ENCODE measurements around the gene LMOD3. TPM values are rescaled to one million over a fixed set of nuclear protein-coding genes. Genes with fewer than 3 reads are reported as not detected.
A peak's percentile ranks its signal among the peaks of the same experiment; 100 is the strongest.

LMOD3 gene
- total RNA-seq, 1 donor = not detected

DNA sequence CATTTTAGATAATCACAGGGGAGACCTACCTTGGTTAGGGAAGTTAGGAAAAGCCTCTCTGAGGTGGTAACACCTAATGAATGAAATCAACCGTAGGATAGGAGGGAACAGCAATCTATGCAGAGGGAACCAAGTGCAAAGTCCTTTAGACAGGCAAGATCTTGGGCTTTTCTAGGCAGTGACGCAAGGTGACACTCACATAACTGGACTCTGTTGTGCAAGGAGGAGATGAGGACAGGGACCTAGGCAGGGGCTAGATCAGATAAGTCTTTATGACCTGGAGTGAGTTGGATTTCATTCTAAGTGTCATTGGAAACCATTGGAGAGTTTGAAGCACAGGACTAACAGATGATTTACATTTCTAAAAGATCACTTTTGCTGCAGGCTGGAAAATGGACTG is 4.6 kb upstream of the LMOD3 start:
- DNase-seq (ENCODE audit: low read depth in 2 of 3, low spot score in 2 of 3) = no peak

DNA sequence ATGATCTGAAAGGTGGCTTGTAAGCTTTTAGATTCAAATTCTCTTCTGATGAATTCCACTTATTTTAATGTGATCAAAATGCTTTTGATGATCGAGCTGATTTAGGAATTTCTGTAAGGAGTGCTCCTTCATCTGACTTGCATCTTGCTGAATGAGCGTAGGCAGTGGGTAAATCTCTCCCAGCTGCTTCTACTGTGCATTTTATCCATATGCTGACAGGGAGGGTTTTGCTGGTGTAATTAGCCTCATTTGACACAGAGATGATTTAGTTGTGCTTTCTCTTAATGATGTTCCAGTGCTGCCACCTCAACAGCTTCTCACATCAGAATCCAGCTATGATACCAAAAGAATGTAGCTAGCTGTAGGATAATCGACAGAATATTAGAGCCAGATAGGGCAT is 3.8 kb upstream of the LMOD3 start:
- DNase-seq (ENCODE audit: low read depth in 2 of 3, low spot score in 2 of 3) = no peak

DNA sequence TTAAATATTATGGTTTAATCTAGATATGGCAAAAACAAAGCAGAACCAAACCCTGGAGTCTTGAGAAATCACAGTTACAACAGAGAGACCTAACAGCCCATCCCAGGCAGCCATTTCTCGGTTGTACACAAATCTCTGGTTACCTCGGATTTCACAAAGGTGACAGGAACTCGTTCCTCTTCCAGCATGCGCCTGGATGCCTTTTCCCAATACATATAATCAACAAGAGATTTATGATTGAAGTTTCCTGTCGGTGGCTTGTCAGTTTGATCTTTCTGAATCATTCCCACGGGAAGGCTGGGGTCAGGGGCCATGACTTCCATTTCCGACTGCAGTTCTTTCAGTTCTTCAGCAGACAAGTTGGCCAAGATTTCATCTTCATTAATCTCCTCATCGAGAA is 445 bp downstream of the LMOD3 start:
- DNase-seq (ENCODE audit: low read depth in 2 of 3, low spot score in 2 of 3) = no peak

DNA sequence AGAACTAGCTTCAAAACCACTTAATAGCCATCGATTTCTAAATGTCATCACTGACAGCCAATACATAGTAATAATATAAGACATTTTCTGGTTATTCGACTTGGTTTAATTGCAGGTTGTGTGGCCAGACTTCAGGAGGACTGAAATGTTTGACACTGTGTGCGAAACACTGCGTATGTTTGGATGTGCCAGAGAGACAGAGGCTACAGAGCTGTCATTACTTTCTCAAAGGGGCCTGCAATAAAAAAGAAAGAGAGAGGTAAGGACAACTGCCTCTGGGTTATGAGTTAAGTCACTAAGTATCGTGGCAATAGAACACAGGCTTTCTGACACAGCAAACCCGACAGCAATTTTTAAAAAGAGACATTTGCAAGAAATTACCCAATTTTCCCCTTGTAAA is 882 bp downstream of the LMOD3 start:
- no peak for DNase-seq (ENCODE audit: low read depth in 2 of 3, low spot score in 2 of 3)

DNA sequence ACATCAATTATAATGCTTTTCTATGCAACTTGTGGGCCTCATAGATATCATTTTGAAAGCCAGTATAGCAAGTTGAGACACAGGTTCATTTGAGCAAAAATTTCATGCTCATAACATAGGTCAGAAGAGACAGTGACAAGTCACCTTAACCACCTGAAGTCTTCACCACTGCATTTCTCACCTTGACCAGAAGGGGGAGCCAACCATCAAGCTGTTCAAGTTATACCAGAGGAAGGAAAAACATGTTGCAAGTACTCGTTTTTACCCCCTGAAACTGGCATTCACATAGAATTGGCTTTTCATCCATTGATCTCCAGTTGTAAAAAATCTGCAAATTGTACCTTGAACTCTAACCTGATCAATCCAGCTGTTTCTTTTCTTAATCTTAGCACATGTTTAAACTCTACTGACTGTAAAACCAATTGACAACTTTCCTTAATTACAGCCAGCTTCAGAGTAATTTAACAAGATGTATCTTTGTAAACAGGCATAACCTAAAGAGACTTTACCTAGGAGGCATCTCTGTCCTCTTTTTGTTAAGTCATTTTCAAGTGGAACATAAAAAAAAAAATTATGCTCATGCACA is 1.4 kb downstream of the LMOD3 start:
- peak; percentile 62 to 88 (median 77) for DNase-seq (ENCODE audit: low read depth in 2 of 3, low spot score in 2 of 3)

DNA sequence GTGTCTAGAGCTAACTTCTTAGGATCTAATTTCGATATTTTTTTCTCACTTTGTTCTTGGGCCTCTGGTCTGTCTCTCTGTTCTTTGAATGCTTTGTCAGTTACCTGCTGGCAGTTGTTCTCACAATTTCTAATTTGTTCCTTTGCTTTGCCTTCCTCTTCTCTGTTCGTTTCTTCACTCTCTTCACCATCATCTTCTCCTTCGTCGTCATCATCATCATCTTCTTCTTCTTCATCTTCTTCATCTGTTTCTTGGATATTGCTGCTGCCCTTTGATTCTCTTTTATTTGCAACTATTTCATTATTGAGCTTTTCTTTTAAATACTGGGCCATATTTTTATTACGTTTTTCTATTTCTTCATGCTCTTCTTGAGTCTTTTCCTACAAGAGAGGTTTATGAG is 2.7 kb downstream of the LMOD3 start:
- DNase-seq (ENCODE audit: low read depth in 2 of 3, low spot score in 2 of 3) = no peak

DNA sequence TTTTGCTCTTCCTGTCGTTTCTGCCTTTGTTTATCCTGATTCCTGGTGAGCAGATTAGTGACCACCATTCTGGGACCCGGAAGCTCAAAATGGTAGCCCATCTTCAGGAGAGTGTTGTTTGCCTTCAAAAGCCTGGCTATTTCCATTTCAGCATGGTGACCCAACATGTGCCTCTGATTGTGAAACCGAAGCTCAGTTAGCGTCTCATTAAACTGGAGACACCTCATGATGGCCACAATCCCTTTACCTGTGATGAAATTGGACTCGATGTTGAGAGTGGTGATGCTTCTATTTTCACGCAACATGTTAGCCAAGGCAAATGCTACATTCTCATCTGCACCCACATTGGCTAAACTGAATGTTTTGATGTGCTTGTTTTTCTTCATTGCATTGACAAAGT is 3.3 kb downstream of the LMOD3 start:
- no peak for DNase-seq (ENCODE audit: low read depth in 2 of 3, low spot score in 2 of 3)

DNA sequence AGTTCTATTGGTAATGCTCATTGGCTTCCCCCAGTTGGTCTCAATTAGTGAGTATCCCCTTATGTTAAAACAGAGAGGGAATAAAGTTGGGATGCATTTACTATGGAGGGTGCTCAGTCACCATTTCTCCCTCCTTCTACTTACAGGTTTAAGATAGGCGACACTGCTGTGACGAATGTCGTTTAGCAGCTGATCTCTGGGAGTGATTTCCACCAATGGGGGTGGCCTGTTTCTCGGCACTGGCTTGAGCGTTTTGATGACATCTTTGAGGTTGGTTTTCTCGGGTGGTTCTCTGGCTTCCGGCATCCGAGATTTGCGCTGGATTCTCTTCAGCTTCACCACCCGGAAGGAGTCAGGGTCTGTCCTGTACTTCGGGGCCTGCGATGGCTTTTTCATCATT is 3.8 kb downstream of the LMOD3 start:
- no peak for DNase-seq (ENCODE audit: low read depth in 2 of 3, low spot score in 2 of 3)

DNA sequence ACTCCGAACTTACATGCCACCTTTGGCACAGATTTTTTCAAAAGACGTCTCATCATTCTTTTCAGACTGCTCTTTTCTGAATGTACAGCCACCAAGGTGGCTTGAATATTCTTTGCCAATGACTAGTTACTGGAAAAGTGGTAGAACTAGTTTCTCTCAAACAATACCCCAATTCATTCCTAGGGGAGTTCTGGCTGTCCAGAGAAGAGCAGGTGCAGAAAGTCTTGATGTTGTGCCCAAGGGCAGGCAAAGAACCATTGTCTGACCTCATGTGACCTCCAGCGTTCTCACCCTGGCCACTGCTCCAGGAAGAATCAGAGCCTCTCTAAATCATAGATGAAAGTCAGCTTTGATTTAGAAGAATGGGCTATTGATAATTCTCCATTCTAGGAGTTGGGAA is 5.5 kb downstream of the LMOD3 start:
- no peak for DNase-seq (ENCODE audit: low read depth in 2 of 3, low spot score in 2 of 3)

DNA sequence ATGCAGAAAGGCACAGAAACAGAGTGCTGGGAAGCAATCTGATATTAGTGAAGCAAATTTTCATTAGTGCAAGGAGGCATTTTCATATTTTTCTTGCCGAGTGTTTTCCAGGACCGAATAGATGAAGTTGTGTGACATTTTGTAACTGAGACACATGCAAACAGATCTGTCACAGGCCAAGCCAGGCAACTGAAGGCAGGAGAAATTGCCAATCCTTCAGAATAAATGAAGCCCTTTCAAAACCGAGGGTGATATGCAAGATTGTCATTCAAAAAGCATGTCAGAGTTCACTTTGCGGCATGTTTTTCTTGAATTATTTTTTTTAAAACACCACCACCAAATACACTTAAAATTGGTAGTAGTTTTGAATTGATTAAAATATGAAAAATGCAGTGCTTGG is 6.2 kb downstream of the LMOD3 start:
- DNase-seq (ENCODE audit: low read depth in 2 of 3, low spot score in 2 of 3) = no peak

DNA sequence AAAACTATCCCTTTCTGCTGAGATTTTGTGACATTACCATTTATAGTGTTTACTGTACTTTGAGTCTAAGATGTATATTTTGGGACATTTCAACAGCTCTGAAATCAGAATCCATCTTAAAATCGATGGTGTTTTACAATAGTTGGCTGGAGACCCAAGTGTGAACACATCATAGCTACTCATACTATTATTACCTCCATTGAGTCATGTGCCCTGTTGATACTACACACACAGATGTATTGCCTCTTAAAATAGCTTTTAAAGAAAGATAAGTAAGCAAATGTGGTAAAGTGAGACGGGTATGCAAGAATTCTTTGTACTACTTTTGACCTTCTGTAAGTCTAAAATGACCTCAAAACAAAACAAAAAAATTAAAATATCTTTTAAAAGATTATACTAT is 6.7 kb downstream of the LMOD3 start:
- DNase-seq (ENCODE audit: low read depth in 2 of 3, low spot score in 2 of 3) = no peak

DNA sequence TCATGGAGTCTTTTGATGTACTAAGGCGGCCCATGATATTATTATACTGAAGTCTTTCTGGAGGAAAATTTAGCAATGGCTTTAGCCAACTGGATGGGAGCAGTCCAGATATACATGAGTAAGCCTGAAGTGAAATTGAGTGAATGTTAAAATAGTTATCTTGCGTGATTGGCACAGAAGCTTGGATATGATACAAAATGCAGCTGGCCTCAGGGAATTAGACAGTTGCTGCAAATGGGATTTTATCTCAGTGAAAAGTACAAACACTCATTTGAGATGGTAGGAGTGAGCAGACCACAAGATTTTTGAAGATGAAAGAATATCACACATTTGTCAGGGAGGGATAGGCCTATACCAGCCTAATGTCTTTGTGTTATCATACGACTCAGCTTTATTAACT is 8.9 kb downstream of the LMOD3 start:
- DNase-seq (ENCODE audit: low read depth in 2 of 3, low spot score in 2 of 3) = no peak

DNA sequence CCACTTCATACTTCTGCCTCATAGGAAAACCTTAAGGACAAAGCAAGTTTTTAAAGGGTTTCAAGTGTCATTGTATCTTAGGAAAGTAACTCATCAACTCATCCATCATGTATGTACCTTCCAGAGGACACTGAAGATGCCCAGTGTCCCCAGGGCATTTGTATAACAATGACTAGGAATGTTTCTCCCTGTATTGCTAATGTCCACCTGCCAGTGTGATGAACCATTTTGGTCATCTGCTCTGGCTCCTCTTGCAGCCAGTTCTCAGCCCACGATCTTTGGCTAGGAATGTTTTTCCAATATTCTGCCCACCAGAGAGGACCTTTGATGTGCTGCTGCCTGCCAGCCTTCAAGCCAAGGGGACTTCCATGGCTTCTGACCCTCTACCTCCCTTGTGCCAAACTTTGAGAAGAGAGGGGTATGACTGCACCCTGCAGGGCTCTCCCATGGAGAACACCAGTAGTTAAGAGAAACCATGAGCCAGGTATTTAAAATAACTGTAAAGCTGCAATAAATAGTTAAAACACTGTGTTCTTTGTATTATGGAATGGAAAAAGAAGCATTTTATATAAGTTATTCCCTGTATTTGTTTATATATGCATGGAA is 11.4 kb downstream of the LMOD3 start:
- no peak for DNase-seq (ENCODE audit: low read depth in 2 of 3, low spot score in 2 of 3)

DNA sequence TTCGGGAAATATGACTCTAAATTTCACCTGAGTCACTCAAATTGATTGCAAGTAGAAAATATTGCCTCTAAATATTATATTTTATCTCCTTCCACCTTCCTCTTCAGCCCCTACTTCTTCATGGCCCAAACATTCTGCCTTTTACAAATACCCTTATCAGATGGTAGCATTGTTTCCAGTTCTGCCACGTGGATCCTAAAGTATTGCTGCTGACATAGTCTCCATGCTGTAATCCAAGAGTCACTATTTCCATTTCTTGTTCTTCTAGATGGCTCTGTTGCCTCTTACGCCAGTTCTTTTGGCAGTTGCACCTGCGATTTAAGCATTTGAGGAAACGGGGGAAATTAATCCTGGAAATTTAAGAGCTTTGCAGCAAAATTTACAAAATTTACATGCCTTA is 13.6 kb downstream of the LMOD3 start:
- peak in 1 of 3 donors; percentile 59 for DNase-seq (ENCODE audit: low read depth in 2 of 3, low spot score in 2 of 3)

DNA sequence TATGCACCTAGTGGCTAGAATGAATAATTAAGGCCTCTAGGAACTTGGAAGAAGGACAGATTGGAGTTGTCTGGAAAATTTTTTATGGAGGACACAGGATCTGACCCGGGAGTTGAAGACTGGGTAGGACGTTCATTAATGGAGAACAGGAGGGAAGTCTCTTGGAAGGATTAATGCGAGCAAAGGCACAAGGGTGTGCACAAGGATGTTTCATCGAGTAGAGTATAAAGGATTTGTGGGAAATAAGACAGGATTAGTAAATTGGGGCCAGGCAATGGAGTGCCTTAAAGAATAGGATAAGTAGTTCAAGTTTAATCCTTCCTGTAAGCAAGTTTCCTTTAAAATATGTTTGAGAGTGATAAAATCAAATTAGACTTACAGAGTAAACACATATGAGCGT is 14.6 kb downstream of the LMOD3 start:
- DNase-seq (ENCODE audit: low read depth in 2 of 3, low spot score in 2 of 3) = peak in 1 of 3 donors; percentile 9

DNA sequence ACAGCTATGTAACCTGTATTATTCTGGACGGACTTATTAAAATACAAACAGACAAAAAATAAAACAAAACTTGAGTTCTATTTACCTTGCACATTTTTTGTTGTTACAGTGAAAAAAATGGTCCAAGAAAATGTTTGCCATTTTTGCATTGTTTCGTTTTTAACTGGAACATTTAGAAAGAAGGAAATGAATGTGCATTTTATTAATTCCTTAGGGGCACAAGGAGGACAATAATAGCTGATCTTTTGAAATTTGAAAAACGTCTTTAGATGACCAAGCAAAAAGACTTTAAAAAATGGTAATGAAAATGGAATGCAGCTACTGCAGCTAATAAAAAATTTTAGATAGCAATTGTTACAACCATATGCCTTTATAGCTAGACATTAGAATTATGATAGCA is 17.1 kb downstream of the LMOD3 start:
- peak in 1 of 3 donors; percentile 13 for DNase-seq (ENCODE audit: low read depth in 2 of 3, low spot score in 2 of 3)

DNA sequence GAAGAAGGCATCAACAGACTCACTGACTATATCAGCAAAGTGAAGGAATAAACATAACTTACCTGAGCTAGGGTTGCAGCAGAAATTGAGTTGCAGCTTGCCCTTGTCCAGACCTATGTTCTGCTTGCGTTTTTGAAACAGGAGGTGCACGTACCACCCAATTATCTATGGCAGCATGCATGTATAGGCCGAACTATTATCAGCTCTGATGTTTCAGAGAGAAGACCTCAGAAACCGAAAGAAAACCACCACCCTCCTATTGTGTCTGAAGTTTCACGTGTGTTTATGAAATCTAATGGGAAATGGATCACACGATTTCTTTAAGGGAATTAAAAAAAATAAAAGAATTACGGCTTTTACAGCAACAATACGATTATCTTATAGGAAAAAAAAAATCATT is 17.8 kb downstream of the LMOD3 start:
- no peak for DNase-seq (ENCODE audit: low read depth in 2 of 3, low spot score in 2 of 3)

DNA sequence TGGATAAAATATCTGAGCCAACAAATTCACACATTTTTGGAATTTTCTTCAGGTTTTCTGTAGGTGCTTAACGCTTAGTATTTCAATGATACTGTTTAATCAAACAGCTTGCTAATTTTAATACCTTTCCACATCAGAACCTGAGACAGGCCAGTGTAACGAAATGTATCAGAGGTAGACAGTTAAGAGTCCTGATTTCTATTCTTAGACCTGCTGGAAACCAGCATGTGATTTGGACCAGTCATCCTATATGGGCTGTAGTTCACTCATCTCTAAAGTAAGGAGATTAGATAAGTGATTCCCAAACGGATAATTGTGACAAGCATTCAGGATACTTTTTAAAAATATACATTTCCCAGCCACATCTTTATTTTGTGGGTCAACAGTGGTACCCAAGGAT is 19.3 kb downstream of the LMOD3 start:
- DNase-seq (ENCODE audit: low read depth in 2 of 3, low spot score in 2 of 3) = no peak

DNA sequence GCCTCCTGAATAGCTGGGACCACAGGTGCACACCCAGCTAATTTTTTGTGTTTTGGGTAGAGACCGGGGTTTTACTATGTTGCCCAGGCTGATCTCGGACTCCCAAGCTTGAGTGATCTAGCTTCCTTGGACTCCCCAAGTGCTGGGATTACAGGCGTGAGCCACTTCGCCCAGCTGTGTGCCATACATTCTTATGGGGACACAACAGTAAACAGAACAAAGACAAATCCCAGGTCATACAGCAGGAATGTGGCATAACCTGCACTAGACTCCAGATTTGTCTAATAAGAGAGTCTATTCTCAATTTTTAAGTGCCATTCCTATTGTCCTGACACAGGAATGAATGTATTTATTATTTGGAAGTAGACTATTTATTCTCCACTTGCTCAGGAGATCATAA is 20.0 kb downstream of the LMOD3 start:
- DNase-seq (ENCODE audit: low read depth in 2 of 3, low spot score in 2 of 3) = no peak

DNA sequence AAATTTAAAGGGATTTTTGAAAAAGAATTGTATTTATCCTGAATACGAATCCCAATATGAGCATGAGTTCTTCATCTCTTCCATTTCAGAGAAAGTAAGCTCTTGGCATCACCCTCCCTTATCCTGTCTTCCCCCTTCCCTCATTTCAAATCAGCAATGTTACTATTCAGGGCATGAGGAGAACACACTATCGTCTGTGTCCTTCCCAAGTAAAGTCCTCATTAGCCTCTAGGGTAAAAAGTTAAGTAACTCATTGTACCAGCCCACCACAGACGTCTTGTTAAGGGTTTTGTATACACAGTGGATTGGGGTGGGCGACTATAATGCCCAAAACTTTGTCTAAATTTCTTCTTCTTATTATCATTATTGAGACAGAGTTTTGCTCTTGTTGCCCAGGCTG is 22.8 kb downstream of the LMOD3 start:
- DNase-seq (ENCODE audit: low read depth in 2 of 3, low spot score in 2 of 3) = no peak

DNA sequence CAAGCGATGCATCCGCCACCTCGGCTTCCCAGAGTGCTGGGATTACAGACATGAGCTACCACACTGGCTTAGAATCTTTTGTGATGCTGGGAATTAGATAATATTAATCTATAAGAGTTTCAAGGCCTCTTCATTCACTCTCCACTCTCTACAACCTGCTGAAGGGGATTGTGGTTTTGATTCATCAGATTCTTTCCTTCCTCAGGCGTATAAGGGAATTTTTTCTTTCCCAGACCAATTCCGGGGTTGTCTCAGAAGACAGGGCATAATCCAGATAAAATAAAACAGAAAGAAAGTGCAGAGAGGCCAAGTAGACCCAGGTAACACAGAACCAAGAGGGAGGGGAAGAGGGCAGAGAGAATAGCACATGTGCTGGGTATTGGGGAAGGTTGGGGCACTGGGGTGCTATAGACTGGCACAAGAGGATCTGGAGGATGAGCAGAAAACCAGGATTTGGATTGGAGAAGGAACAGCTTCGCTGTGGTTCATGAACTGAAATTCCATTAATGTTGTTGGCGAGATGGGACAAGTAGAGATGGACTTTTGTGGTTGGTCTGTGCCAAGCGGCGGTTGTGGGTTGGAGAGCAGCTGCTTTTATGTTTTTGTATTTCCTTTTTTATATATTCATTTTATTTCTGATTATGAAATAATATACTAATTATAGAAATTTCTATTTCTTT is 24.8 kb downstream of the LMOD3 start:
- DNase-seq (ENCODE audit: low read depth in 2 of 3, low spot score in 2 of 3) = no peak

DNA sequence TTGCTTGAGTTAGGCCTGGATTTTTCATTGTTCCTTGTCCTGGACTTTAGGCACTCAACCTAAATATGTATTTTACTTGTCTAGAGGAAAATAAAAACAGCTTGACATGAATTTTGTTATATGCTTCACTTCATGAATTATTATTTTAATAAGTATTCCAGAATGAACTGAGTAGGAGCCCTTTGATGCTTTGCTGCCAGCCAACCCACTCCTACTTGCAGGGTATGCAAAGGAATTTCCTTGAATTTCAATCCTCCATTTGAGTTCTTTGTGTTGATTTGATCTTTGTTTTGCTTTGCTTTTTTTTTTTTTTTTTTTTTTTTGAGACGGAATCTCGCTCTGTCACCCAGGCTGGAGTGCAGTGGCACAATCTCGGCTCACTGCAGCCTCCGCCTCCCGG is 26.1 kb downstream of the LMOD3 start:
- DNase-seq (ENCODE audit: low read depth in 2 of 3, low spot score in 2 of 3) = no peak

DNA sequence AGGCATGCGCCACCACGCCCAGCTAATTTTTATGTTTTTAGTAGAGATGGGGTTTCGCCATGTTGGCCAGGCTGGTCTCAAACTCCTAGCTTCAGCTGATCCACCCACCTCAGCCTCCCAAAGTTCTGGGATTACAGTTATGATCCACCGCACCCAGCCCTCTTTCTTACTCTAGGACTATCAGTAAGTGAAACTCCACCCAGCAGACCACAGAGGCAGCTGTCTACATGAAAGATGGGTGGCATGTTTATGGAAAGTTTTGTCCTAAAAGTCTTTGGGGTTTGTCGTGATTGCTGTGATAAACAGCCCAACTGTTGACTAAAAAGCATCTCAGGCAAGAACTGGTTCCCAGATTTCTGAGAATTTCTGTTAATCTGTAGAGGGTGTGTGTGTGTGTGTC is 26.8 kb downstream of the LMOD3 start:
- peak in 1 of 3 donors; percentile 27 for DNase-seq (ENCODE audit: low read depth in 2 of 3, low spot score in 2 of 3)

Data from hematopoietic multipotent progenitor cell (in vitro differentiated cells).